Liver (tissue), 9 donors: ENCODE measurements around the gene ME1. TPM values are rescaled to one million over a fixed set of nuclear protein-coding genes. Genes with fewer than 3 reads are reported as not detected.
"Not testable (repeated sequence)": the region's sequence is repeated elsewhere in the genome, so short reads cannot be mapped to it uniquely, and the experiment has no call there.

Experiments used
- DNase-seq: peaks from one replicate; pipeline ENCODE4 v3.0.0-alpha.2; 2017; ENCODE audit warnings: low spot score
- H3K27ac ChIP-seq, 2 donors: one replicate each; pipeline ENCODE4 v1.7.0; 2013; ENCODE audit warnings: inconsistent platforms in 2 of 2, low read length in 2 of 2, control low read depth in 1 of 2, low read depth in 1 of 2, mild to moderate bottlenecking in 1 of 2
- H3K27me3 ChIP-seq, 4 donors: one replicate each; pipeline versions ENCODE4 v1.6.1 to v1.7.0; 2013; ENCODE audit warnings: low read length in 3 of 4, inconsistent platforms in 1 of 4, mild to moderate bottlenecking in 1 of 4, moderate library complexity in 1 of 4; ENCODE audit not compliant: control insufficient read depth in 4 of 4, insufficient read depth in 4 of 4
- H3K36me3 ChIP-seq, 4 donors: one replicate each; pipeline versions ENCODE4 v1.6.1 to v1.7.0; 2013; ENCODE audit warnings: low read length in 3 of 4, mild to moderate bottlenecking in 3 of 4, low read depth in 1 of 4, moderate library complexity in 1 of 4; ENCODE audit not compliant: control insufficient read depth in 4 of 4, insufficient read depth in 3 of 4
- H3K4me1 ChIP-seq, 4 donors: one replicate each; pipeline versions ENCODE4 v1.6.1 to v1.7.0; 2013; ENCODE audit warnings: low read length in 3 of 4, mild to moderate bottlenecking in 3 of 4, moderate library complexity in 1 of 4; ENCODE audit not compliant: control insufficient read depth in 4 of 4, insufficient read depth in 4 of 4
- H3K4me3 ChIP-seq, 3 donors: one replicate each; pipeline versions ENCODE4 v1.6.1 to v1.7.0; 2013; ENCODE audit warnings: low read length in 3 of 3, control low read depth in 1 of 3, low read depth in 1 of 3, mild to moderate bottlenecking in 1 of 3
- H3K9ac ChIP-seq, 2 donors: one replicate each; pipeline ENCODE4 v1.7.0; 2013; ENCODE audit warnings: low read length in 2 of 2, mild to moderate bottlenecking in 2 of 2, moderate library complexity in 2 of 2, control low read depth in 1 of 2, low read depth in 1 of 2
- H3K9me3 ChIP-seq, 4 donors: one replicate each; pipeline versions ENCODE4 v1.6.1 to v1.7.0; 2013; ENCODE audit warnings: low read length in 3 of 4; ENCODE audit not compliant: control insufficient read depth in 4 of 4
- CTCF ChIP-seq: fragments of 150-350 bp; IDR thresholded peaks from 2 replicates; pipeline ENCODE4 v1.5.1; 2017; ENCODE audit warnings: improper control_type of control experiment, low read depth, low read length; ENCODE audit not compliant: missing input control
- EGR1 ChIP-seq, 2 donors: IDR thresholded peaks; 2 replicates each; pipeline ENCODE4 v1.6.1; 2016 to 2018; ENCODE audit warnings: antibody characterized with exemption in 2 of 2, low read depth in 2 of 2
- FOXA1 ChIP-seq: IDR thresholded peaks from 2 replicates; pipeline ENCODE4 v1.6.1; 2016; ENCODE audit warnings: antibody characterized with exemption
- FOXA2 ChIP-seq: IDR thresholded peaks from 2 replicates; pipeline ENCODE4 v1.6.1; 2016; ENCODE audit warnings: antibody characterized with exemption
- GABPA ChIP-seq, 2 donors: IDR thresholded peaks in 1 of 2; conservative IDR thresholded peaks in 1 of 2; 2 replicates each; pipeline ENCODE4 v1.6.1; 2016; ENCODE audit warnings: antibody characterized with exemption in 2 of 2, mild to moderate bottlenecking in 1 of 2, moderate library complexity in 1 of 2
- HNF4A ChIP-seq, 2 donors: conservative IDR thresholded peaks; 2 replicates each; pipeline ENCODE4 v1.6.1; 2016; ENCODE audit warnings: antibody characterized with exemption in 2 of 2, mild to moderate bottlenecking in 2 of 2
- HNF4G ChIP-seq: IDR thresholded peaks from 2 replicates; pipeline ENCODE4 v1.6.1; 2016; ENCODE audit warnings: antibody characterized with exemption
- JUND ChIP-seq, 2 donors: IDR thresholded peaks; 2 replicates each; pipeline ENCODE4 v1.6.1; 2016; ENCODE audit warnings: antibody characterized with exemption in 2 of 2
- MAX ChIP-seq: IDR thresholded peaks from 2 replicates; pipeline ENCODE4 v1.6.1; 2016; ENCODE audit warnings: antibody characterized with exemption
- NR2F2 ChIP-seq: IDR thresholded peaks from 2 replicates; pipeline ENCODE4 v1.6.1; 2016; ENCODE audit warnings: antibody characterized with exemption
- RAD21 ChIP-seq, 2 donors: IDR thresholded peaks; 2 replicates each; pipeline ENCODE4 v1.6.1; 2016; ENCODE audit warnings: antibody characterized with exemption in 2 of 2, mild to moderate bottlenecking in 2 of 2
- RXRA ChIP-seq, 2 donors: IDR thresholded peaks; 2 replicates each; pipeline ENCODE4 v1.6.1; 2017 to 2018; ENCODE audit warnings: antibody characterized with exemption in 2 of 2, mild to moderate bottlenecking in 1 of 2
- SP1 ChIP-seq: IDR thresholded peaks from 2 replicates; pipeline ENCODE4 v1.6.1; 2018; ENCODE audit warnings: antibody characterized with exemption, mild to moderate bottlenecking
- TAF1 ChIP-seq: conservative IDR thresholded peaks from 2 replicates; pipeline ENCODE4 v1.6.1; 2016; ENCODE audit warnings: antibody characterized with exemption, mild to moderate bottlenecking
- YY1 ChIP-seq: IDR thresholded peaks from 2 replicates; pipeline ENCODE4 v1.6.1; 2016; ENCODE audit warnings: antibody characterized with exemption, mild to moderate bottlenecking
- ZBTB33 ChIP-seq: IDR thresholded peaks from 2 replicates; pipeline ENCODE4 v1.6.1; 2016; ENCODE audit warnings: antibody characterized with exemption
- WGBS: extraction: QIAGEN DNeasy Blood & Tissue Kit; methylation state at CpG from one replicate; pipeline ENCODE4 v1.1.7; 2013; 5-methylcytosine and 5-hydroxymethylcytosine counted together
- polyA plus RNA-seq, 2 donors: library from polyadenylated mRNA; stranded (reverse) in 1 of 2; unstranded in 1 of 2; fragments of 200-250 nt in 1 of 2; fragments of >200 nt in 1 of 2; fragmentation: Nextera tagmentation in 1 of 2; extraction: Ambion mirVana in 1 of 2; gene quantifications; one replicate each; pipeline versions ENCODE4 v1.2.1 to v1.2.3, GENCODE V29; 2013 to 2015
- total RNA-seq, 2 donors: library from RNA; depleted of rRNA; stranded (reverse); fragments of >200 nt; gene quantifications; one replicate each; pipeline ENCODE4 v1.2.3, GENCODE V29; 2014
- TF ChIP-seq, protein P1 (sequence below): IDR thresholded peaks from 2 replicates; pipeline ENCODE4 v1.6.1; 2016; ENCODE audit warnings: antibody characterized with exemption, mild to moderate bottlenecking
- TF ChIP-seq, protein P2 (sequence below): IDR thresholded peaks from 2 replicates; pipeline ENCODE4 v1.6.1; 2016; ENCODE audit warnings: antibody characterized with exemption
- donor health status: healthy.
- donor health status: healthy.
- donor health status: healthy.
- donor health status: healthy.
- donor health status: healthy.

The ME1 gene
- total and polyA plus RNA-seq, 4 donors, result 4.3 to 7.8 (median 5.5) TPM

DNA sequence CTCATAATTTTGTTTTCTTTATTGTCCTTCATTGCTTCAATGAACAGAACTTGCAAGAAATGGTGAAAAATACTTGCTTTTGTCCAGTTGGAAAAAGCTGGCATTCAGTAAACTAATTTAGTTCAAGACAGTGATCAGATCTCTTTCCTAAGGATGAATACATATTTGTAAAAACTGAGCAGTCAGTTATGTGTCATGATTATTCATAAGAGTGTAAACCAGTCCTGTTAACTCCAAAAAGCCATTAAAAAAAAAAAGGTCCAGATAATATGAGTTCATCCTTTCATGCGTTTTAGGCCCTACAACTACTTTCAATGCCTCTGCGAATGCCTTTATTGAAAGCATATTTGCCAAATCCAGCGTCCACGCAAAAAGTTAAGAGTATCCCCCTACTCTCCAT is 238.4 kb downstream of the ME1 start (continued):
- TF ChIP-seq HNF4G, result no peak

GRCh38 chr6:83191974-83192373 is 238.9 kb downstream of the ME1 start:
- peak overlapping the region; percentile 82 to 94 for H3K9ac ChIP-seq
- H3K27me3 ChIP-seq, DNase-seq, H3K9me3 ChIP-seq: not testable (repeated sequence)
- peak overlapping the region in 1 of 2 donors; percentile 81 for H3K27ac ChIP-seq
- H3K36me3 ChIP-seq, result peaks cover 1 to 25% (median 15%) of the 10 kb centered on the region in 4 donors
- peaks cover 15 to 26% (median 19%) of the 10 kb centered on the region in 4 donors for H3K4me1 ChIP-seq
- peak overlapping the region; percentile 93 to 99 (median 98) for H3K4me3 ChIP-seq
- 78% methylated on average over 17 of the region's 18 CpGs for WGBS

GRCh38 chr6:83190626-83191025 is 240.2 kb downstream of the ME1 start:
- DNase-seq, result no peak
- Histone ChIP-seq H3K4me1 (peaks cover 15 to 26% (median 19%) of the 10 kb centered on the region in 4 donors), H3K9me3 (no peaks in the 10 kb centered on the region), H3K27me3 (no peaks in the 10 kb centered on the region), H3K27ac (peak overlapping the region; percentile 5 to 35), H3K9ac (no peak overlapping the region), H3K36me3 (peaks cover 3 to 24% (median 18%) of the 10 kb centered on the region in 4 donors), H3K4me3 (peak overlapping the region in 1 of 3 donors; percentile 33)
- TF ChIP-seq, protein P1, sequence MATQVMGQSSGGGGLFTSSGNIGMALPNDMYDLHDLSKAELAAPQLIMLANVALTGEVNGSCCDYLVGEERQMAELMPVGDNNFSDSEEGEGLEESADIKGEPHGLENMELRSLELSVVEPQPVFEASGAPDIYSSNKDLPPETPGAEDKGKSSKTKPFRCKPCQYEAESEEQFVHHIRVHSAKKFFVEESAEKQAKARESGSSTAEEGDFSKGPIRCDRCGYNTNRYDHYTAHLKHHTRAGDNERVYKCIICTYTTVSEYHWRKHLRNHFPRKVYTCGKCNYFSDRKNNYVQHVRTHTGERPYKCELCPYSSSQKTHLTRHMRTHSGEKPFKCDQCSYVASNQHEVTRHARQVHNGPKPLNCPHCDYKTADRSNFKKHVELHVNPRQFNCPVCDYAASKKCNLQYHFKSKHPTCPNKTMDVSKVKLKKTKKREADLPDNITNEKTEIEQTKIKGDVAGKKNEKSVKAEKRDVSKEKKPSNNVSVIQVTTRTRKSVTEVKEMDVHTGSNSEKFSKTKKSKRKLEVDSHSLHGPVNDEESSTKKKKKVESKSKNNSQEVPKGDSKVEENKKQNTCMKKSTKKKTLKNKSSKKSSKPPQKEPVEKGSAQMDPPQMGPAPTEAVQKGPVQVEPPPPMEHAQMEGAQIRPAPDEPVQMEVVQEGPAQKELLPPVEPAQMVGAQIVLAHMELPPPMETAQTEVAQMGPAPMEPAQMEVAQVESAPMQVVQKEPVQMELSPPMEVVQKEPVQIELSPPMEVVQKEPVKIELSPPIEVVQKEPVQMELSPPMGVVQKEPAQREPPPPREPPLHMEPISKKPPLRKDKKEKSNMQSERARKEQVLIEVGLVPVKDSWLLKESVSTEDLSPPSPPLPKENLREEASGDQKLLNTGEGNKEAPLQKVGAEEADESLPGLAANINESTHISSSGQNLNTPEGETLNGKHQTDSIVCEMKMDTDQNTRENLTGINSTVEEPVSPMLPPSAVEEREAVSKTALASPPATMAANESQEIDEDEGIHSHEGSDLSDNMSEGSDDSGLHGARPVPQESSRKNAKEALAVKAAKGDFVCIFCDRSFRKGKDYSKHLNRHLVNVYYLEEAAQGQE, result no peak
- TF ChIP-seq SP1 (peak; percentile 49), HNF4A (conservative IDR thresholded peaks at IDR 0.05) (peak; percentile 63 to 86), EGR1 (IDR thresholded peaks at IDR 0.05; ENCODE audit: low read depth in 2 of 2) (no peak), HNF4G (no peak), NR2F2 (no peak), YY1 (peak; percentile 19), FOXA1 (no peak), TAF1 (no peak), CTCF (no peak), FOXA2 (no peak), RXRA (IDR thresholded peaks at IDR 0.05) (peak; percentile 42 to 47), JUND (IDR thresholded peaks at IDR 0.05) (no peak), MAX (no peak), RAD21 (IDR thresholded peaks at IDR 0.05) (no peak), GABPA (IDR thresholded peaks at IDR 0.05 in 1 of 2, conservative IDR thresholded peaks at IDR 0.05 in 1 of 2) (no peak), ZBTB33 (no peak)
- TF ChIP-seq, protein P2, sequence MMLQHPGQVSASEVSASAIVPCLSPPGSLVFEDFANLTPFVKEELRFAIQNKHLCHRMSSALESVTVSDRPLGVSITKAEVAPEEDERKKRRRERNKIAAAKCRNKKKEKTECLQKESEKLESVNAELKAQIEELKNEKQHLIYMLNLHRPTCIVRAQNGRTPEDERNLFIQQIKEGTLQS, result no peak
- WGBS, result 47% methylated on average over 6 of the region's 6 CpGs
